ENCODE results near the gene DCX.

DCX gene

GRCh38 chrX:111376897-111377578 is 35.0 kb downstream of the DCX start:
- DNase-seq (ENCODE audit: insufficient read length, low spot score) (no peak), FAIRE-seq (no peak)
- no peak for TF ChIP-seq POLR2A (IDR thresholded peaks at IDR 0.05; ENCODE audit: low read depth, low read length)
- TF ChIP-seq POLR2AphosphoS5 (IDR thresholded peaks at IDR 0.05; ENCODE audit: low read depth, low read length): no peak

DNA sequence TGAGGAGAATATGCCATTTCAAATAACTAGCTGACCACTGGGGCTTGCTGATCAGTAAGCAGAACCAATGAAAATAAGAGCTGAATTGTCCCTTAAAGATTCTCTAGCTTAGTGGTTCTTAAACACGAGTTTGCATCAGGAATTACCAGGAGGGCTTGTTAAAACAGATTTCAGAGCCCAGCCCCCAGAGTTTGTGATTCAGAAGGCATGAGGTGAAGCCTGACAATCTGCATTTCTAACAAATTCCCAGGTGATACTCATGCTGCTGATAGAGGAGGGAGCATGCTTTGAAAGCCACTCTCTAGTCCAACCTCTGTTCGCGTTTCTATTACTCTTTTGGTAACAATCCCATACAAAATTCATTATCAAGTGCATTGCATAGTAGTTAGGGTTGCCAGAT is 35.5 kb downstream of the DCX start:
- FAIRE-seq: no peak
- no peak for DNase-seq (ENCODE audit: insufficient read length, low spot score)
- TF ChIP-seq POLR2A (IDR thresholded peaks at IDR 0.05; ENCODE audit: low read depth, low read length) (no peak), POLR2AphosphoS5 (IDR thresholded peaks at IDR 0.05; ENCODE audit: low read depth, low read length) (no peak), SPI1 (IDR thresholded peaks at IDR 0.05; ENCODE audit: low read depth, low read length) (no peak), POU2F2 (IDR thresholded peaks at IDR 0.05; ENCODE audit: low read depth, low read length) (no peak), PAX5 (IDR thresholded peaks at IDR 0.05; ENCODE audit: insufficient read depth, low read length, severe bottlenecking) (no peak), TAF1 (IDR thresholded peaks at IDR 0.05; ENCODE audit: low read depth, low read length) (no peak)

- DNase-seq (ENCODE audit: insufficient read length, low spot score) (no peak), FAIRE-seq (no peak)
- TF ChIP-seq POU2F2 (IDR thresholded peaks at IDR 0.05; ENCODE audit: low read depth, low read length): no peak
- no peak for TF ChIP-seq PAX5 (IDR thresholded peaks at IDR 0.05; ENCODE audit: insufficient read depth, low read length, severe bottlenecking)
These were observed 36.2 kb downstream of the DCX start for GRCh38 chrX:111375747-111376146.

DNA sequence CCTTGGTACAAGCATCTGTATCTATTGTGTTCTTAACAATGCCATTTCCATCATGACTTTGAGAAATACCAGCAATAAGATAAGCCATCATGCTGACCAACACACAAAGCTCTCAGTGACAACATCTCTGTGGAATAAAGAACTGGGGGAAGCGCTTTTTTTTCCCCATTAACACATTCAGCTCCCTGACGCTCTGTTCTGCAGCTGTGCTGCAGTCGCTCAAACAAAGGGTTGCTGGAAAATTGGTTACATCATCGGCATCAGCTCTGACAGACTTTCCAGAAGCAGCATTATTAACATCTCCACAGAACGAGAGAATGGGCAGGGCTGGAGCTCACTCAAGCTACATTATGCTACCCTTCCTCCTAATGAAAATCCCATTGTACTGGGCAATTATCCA is 39.9 kb downstream of the DCX start:
- TF ChIP-seq SPI1 (IDR thresholded peaks at IDR 0.05; ENCODE audit: low read depth, low read length) (no peak), POLR2A (IDR thresholded peaks at IDR 0.05; ENCODE audit: low read depth, low read length) (no peak), PAX5 (IDR thresholded peaks at IDR 0.05; ENCODE audit: insufficient read depth, low read length, severe bottlenecking) (no peak), POLR2AphosphoS5 (IDR thresholded peaks at IDR 0.05; ENCODE audit: low read depth, low read length) (no peak), POU2F2 (IDR thresholded peaks at IDR 0.05; ENCODE audit: low read depth, low read length) (no peak), TAF1 (IDR thresholded peaks at IDR 0.05; ENCODE audit: low read depth, low read length) (no peak)
- no peak for FAIRE-seq

GRCh38 chrX:111365770-111366325 is 46.1 kb downstream of the DCX start:
- DNase-seq (ENCODE audit: insufficient read length, low spot score) (no peak), FAIRE-seq (no peak)
- TF ChIP-seq TAF1 (IDR thresholded peaks at IDR 0.05; ENCODE audit: low read depth, low read length) (no peak), POU2F2 (IDR thresholded peaks at IDR 0.05; ENCODE audit: low read depth, low read length) (no peak), SPI1 (IDR thresholded peaks at IDR 0.05; ENCODE audit: low read depth, low read length) (no peak), PAX5 (IDR thresholded peaks at IDR 0.05; ENCODE audit: insufficient read depth, low read length, severe bottlenecking) (no peak), POLR2A (IDR thresholded peaks at IDR 0.05; ENCODE audit: low read depth, low read length) (no peak), POLR2AphosphoS5 (IDR thresholded peaks at IDR 0.05; ENCODE audit: low read depth, low read length) (no peak)

More for the DNA sequence above, 39.9 kb downstream of the DCX start:
- DNase-seq (ENCODE audit: insufficient read length, low spot score): no peak

DNA sequence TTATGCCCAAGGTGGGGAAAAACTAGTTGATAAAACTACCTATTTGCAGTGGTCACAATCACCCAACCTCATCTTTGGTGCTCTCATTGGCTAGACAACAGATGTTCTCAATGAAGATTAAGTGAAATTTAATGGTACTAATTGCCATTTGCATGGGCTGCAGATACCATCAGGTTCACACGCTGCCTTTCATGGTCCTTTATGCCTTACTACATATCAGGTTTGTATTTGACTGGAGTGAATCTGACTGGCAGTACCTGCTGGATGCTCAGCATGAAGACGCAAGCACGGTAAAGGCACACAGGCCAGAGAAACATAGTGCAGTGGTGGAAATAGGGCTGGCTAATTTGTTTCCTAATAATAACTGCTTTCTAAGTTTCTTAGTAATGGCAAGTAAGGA is 48.3 kb downstream of the DCX start:
- TF ChIP-seq POU2F2 (IDR thresholded peaks at IDR 0.05; ENCODE audit: low read depth, low read length) (no peak), TAF1 (IDR thresholded peaks at IDR 0.05; ENCODE audit: low read depth, low read length) (no peak), POLR2A (IDR thresholded peaks at IDR 0.05; ENCODE audit: low read depth, low read length) (no peak), POLR2AphosphoS5 (IDR thresholded peaks at IDR 0.05; ENCODE audit: low read depth, low read length) (no peak), SPI1 (IDR thresholded peaks at IDR 0.05; ENCODE audit: low read depth, low read length) (no peak), PAX5 (IDR thresholded peaks at IDR 0.05; ENCODE audit: insufficient read depth, low read length, severe bottlenecking) (no peak)
- FAIRE-seq: no peak
- no peak for DNase-seq (ENCODE audit: insufficient read length, low spot score)

GRCh38 chrX:111361751-111362150 is 50.2 kb downstream of the DCX start:
- FAIRE-seq (no peak), DNase-seq (ENCODE audit: insufficient read length, low spot score) (no peak)
- no peak for TF ChIP-seq POU2F2 (IDR thresholded peaks at IDR 0.05; ENCODE audit: low read depth, low read length)
- TF ChIP-seq POLR2AphosphoS5 (IDR thresholded peaks at IDR 0.05; ENCODE audit: low read depth, low read length): no peak
- no peak for TF ChIP-seq PAX5 (IDR thresholded peaks at IDR 0.05; ENCODE audit: insufficient read depth, low read length, severe bottlenecking)
- no peak for TF ChIP-seq TAF1 (IDR thresholded peaks at IDR 0.05; ENCODE audit: low read depth, low read length)
- TF ChIP-seq POLR2A (IDR thresholded peaks at IDR 0.05; ENCODE audit: low read depth, low read length): no peak
- TF ChIP-seq SPI1 (IDR thresholded peaks at IDR 0.05; ENCODE audit: low read depth, low read length): no peak

DNA sequence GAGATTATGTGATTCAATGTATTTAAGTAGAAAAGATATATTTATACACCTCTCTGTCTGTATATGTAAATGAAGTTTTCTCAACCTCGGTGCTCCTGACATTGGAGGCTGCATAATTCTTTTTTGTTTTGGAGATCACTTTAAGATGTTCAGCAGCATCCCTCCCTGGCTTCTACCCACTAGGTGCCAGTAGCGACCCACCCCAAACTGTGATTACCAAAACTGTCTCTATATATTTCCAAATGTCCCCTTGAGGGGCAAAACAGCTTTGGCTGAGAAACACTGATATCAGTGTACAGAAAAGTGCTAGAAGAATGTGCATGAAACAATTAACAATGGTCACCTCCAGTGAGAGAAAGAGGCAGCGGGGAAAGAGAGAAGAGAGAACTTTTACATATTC is 51.2 kb downstream of the DCX start:
- TF ChIP-seq PAX5 (IDR thresholded peaks at IDR 0.05; ENCODE audit: insufficient read depth, low read length, severe bottlenecking): no peak
- TF ChIP-seq POU2F2 (IDR thresholded peaks at IDR 0.05; ENCODE audit: low read depth, low read length): no peak
- no peak for TF ChIP-seq TAF1 (IDR thresholded peaks at IDR 0.05; ENCODE audit: low read depth, low read length)
- TF ChIP-seq POLR2AphosphoS5 (IDR thresholded peaks at IDR 0.05; ENCODE audit: low read depth, low read length): no peak
- TF ChIP-seq SPI1 (IDR thresholded peaks at IDR 0.05; ENCODE audit: low read depth, low read length): no peak
- TF ChIP-seq POLR2A (IDR thresholded peaks at IDR 0.05; ENCODE audit: low read depth, low read length): no peak
- FAIRE-seq (no peak), DNase-seq (ENCODE audit: insufficient read length, low spot score) (no peak)

DNA sequence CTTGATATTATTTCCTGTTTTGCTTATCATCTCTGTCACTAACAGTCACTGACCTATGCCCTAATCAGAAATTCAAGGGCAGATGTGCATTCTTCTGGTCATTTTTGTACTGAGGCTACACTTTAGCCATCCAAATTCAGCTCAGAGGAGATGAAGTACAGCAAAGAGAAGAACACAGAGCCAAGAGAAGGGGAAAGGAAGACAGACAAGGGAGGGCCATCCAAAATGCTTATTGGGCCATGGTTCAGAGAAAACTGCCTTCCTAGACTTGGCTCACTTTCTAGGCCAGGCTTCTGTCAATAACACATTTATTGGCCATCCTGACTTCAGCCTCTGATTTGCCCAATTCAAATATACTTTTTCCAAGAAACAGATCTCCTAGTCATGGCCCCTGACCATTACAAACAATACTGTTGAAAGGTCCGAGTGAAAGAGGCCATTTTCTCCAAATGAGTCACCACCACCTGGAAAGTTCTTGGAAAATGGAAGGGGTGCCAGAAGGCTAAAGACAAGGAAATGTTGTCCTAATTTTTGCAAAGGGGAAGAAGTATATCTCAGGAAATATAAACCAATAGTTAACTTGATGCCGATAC is 56.4 kb downstream of the DCX start:
- TF ChIP-seq POLR2A (IDR thresholded peaks at IDR 0.05; ENCODE audit: low read depth, low read length): no peak
- no peak for TF ChIP-seq TAF1 (IDR thresholded peaks at IDR 0.05; ENCODE audit: low read depth, low read length)
- TF ChIP-seq POU2F2 (IDR thresholded peaks at IDR 0.05; ENCODE audit: low read depth, low read length): no peak
- TF ChIP-seq SPI1 (IDR thresholded peaks at IDR 0.05; ENCODE audit: low read depth, low read length): no peak
- no peak for TF ChIP-seq PAX5 (IDR thresholded peaks at IDR 0.05; ENCODE audit: insufficient read depth, low read length, severe bottlenecking)
- TF ChIP-seq POLR2AphosphoS5 (IDR thresholded peaks at IDR 0.05; ENCODE audit: low read depth, low read length): no peak
- FAIRE-seq: no peak
- DNase-seq (ENCODE audit: insufficient read length, low spot score): no peak

DNA sequence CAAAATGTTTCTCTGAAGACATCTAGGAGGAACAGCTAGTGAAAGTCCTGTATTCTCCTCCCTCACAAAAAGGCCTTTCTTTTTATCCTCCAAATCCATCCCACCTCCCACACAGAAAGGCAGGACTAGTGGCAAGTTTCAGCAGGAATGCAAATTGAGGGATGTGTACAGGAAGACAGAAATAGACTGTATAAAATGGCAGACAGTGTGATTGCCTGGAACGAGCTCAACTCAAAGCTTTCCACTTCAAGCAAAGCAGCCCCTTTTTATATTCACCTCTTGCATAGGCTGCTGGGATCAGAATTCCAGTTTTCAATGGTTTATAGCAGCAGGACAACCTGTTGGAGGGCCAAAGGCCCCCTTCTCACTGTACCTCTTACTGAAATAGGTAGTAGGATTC is 57.5 kb downstream of the DCX start:
- DNase-seq (ENCODE audit: insufficient read length, low spot score): no peak
- no peak for FAIRE-seq
- TF ChIP-seq POLR2A (IDR thresholded peaks at IDR 0.05; ENCODE audit: low read depth, low read length) (no peak), POU2F2 (IDR thresholded peaks at IDR 0.05; ENCODE audit: low read depth, low read length) (no peak), TAF1 (IDR thresholded peaks at IDR 0.05; ENCODE audit: low read depth, low read length) (no peak), POLR2AphosphoS5 (IDR thresholded peaks at IDR 0.05; ENCODE audit: low read depth, low read length) (no peak), PAX5 (IDR thresholded peaks at IDR 0.05; ENCODE audit: insufficient read depth, low read length, severe bottlenecking) (no peak), SPI1 (IDR thresholded peaks at IDR 0.05; ENCODE audit: low read depth, low read length) (no peak)
